Gastroesophageal sphincter (tissue), 4 donors: ENCODE results near the gene CCDC107. TPM values are rescaled to one million over a fixed set of nuclear protein-coding genes. Genes with fewer than 3 reads are reported as not detected.

Experiments
- ATAC-seq: fragments of 150-250 bp; one replicate; pipeline ENCODE4 v1.9.1; 2016; ENCODE audit warnings: mild to moderate bottlenecking, moderate library complexity
- H3K27ac ChIP-seq, 4 donors: fragments of 200-600 bp; sonication (generic) in 3 of 4; 1 replicate in 3 of 4; 2 replicates in 1 of 4; pipeline ENCODE4 v1.5.1; 2016 to 2019
- H3K27me3 ChIP-seq: fragments of 200-600 bp; sonication (generic); one replicate; pipeline ENCODE4 v1.5.1; 2019
- H3K36me3 ChIP-seq, 2 donors: fragments of 200-600 bp; sonication (generic); one replicate each; pipeline ENCODE4 v1.5.1; 2019; ENCODE audit warnings: control low read depth in 1 of 2
- H3K4me1 ChIP-seq, 3 donors: fragments of 200-600 bp; sonication (generic); 1 replicate in 2 of 3; 2 replicates in 1 of 3; pipeline ENCODE4 v1.5.1; 2016 to 2019; ENCODE audit warnings: control low read depth in 2 of 3
- H3K4me3 ChIP-seq, 2 donors: fragments of 200-600 bp; sonication (generic); one replicate each; pipeline ENCODE4 v1.5.1; 2019; ENCODE audit warnings: mild to moderate bottlenecking in 1 of 2, moderate library complexity in 1 of 2
- H3K9me3 ChIP-seq, 3 donors: fragments of 200-600 bp; sonication (generic); one replicate each; pipeline ENCODE4 v1.5.1; 2017 to 2019; ENCODE audit warnings: control low read depth in 2 of 3
- EP300 ChIP-seq: sonication (generic); formaldehyde crosslinking; IDR thresholded peaks from one replicate; pipeline ENCODE4 v1.6.1; 2017; ENCODE audit warnings: antibody characterized with exemption, mild to moderate bottlenecking
- POLR2A ChIP-seq, 2 donors: fragments of 450-650 bp; IDR thresholded peaks; one replicate each; pipeline ENCODE4 v1.6.1; 2017; ENCODE audit warnings: antibody characterized with exemption in 2 of 2, mild to moderate bottlenecking in 2 of 2, moderate library complexity in 1 of 2
- POLR2AphosphoS5 ChIP-seq: sonication (generic); formaldehyde crosslinking; IDR thresholded peaks from one replicate; pipeline ENCODE4 v1.6.1; 2017; ENCODE audit warnings: antibody characterized with exemption
- WGBS, 2 donors: methylation state at CpG; one replicate each; pipeline ENCODE4 v1.1.5; 2018; ENCODE audit warnings: low coverage in 1 of 2; 5-methylcytosine and 5-hydroxymethylcytosine counted together
- total RNA-seq, 4 donors: library from RNA; depleted of rRNA; stranded (reverse); fragments of >200 nt; gene quantifications; one replicate each; pipeline ENCODE4 v1.1.0, GENCODE V29; 2016
- TF ChIP-seq, protein P1 (sequence below), 4 experiments: fragments of 200-600 bp in 2 of 4; fragments of 450-650 bp in 2 of 4; sonication (generic) in 1 of 4; IDR thresholded peaks; one replicate each; pipeline ENCODE4 v1.5.1; 2017 to 2019; ENCODE audit warnings: antibody characterized with exemption in 4 of 4, mild to moderate bottlenecking in 2 of 4, moderate library complexity in 2 of 4

Gene CCDC107
- total RNA-seq, 4 donors from 2014 or later, result 61.9 to 94.2 (median 87.0) TPM

DNA sequence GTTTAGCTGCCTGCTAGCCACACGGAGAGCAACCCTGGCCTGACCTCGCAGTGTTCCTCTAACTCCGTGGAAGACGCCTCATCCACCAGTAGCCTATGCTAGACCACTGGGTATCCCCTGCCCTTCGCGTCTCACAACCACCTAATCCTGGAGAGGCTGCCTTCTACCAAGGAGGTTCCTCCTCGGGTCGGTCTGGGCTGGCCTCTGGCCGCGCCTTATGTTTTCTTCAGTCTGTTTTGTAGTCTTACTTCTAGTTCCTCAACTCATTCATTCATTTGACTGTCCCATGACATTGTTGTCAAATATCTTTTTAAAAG, 33.2 kb downstream of the CCDC107 start:
- Histone ChIP-seq H3K27ac (peak overlapping the region; percentile 96 to 99 (median 98)), H3K36me3 (peaks cover 0 to 28% of the 10 kb centered on the region in 2 donors), H3K4me3 (peak overlapping the region; percentile 79 to 81), H3K4me1 (peaks cover 2 to 58% (median 10%) of the 10 kb centered on the region in 3 donors), H3K9me3 (no peaks in the 10 kb centered on the region), H3K27me3 (no peaks in the 10 kb centered on the region)
- WGBS, 2 donors, result 4 to 8% methylated on average over 7 to 10 of the region's 10 CpGs
- ATAC-seq, result no peak
- no peak for TF ChIP-seq POLR2A (IDR thresholded peaks at IDR 0.05)
- TF ChIP-seq POLR2AphosphoS5, result no peak
- no peak for TF ChIP-seq EP300
- TF ChIP-seq, protein P1, sequence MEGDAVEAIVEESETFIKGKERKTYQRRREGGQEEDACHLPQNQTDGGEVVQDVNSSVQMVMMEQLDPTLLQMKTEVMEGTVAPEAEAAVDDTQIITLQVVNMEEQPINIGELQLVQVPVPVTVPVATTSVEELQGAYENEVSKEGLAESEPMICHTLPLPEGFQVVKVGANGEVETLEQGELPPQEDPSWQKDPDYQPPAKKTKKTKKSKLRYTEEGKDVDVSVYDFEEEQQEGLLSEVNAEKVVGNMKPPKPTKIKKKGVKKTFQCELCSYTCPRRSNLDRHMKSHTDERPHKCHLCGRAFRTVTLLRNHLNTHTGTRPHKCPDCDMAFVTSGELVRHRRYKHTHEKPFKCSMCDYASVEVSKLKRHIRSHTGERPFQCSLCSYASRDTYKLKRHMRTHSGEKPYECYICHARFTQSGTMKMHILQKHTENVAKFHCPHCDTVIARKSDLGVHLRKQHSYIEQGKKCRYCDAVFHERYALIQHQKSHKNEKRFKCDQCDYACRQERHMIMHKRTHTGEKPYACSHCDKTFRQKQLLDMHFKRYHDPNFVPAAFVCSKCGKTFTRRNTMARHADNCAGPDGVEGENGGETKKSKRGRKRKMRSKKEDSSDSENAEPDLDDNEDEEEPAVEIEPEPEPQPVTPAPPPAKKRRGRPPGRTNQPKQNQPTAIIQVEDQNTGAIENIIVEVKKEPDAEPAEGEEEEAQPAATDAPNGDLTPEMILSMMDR (IDR thresholded peaks at IDR 0.05), result no peak

DNA sequence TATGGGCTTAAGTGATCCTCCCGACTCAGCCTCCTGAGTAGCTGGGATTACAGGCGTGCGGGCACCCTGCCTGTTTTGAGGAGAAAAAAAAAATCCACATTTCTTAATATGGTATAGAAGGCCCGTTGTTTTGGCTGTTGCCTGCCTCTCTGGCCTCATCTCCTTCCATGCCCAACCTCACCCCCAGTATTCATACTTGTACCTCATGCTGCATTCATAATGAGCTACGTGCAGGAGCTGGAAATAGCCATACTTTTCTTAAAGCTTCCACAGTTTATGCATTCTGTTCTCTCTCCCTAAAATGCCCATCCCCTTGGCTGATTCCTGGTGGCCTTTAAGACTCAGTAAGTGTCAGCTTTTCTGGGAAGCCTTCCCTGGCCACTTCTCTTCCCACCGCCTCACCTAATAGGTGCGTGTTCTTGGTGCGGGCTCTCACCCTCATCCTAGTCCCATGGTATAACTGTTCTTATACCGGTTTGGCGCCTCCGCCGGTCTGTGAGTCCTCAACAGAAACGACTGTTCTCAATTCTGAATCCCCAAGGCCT, 33.7 kb downstream of the CCDC107 start:
- no peaks in the 10 kb centered on the region for H3K27me3 ChIP-seq
- H3K36me3 ChIP-seq, result peaks cover 0 to 29% of the 10 kb centered on the region in 2 donors
- peak overlapping the region; percentile 96 to 99 (median 98) for H3K27ac ChIP-seq
- TF ChIP-seq POLR2A (IDR thresholded peaks at IDR 0.05), result peak in 1 of 2 donors; percentile 36
- TF ChIP-seq POLR2AphosphoS5, result peak; percentile 96
- peak; percentile 66 for TF ChIP-seq EP300
- TF ChIP-seq, protein P1 (IDR thresholded peaks at IDR 0.05), result no peak
- peak overlapping the region; percentile 79 to 81 for H3K4me3 ChIP-seq
- peaks cover 4 to 63% (median 15%) of the 10 kb centered on the region in 3 donors for H3K4me1 ChIP-seq
- 27 to 32% methylated on average over 11 to 13 of the region's 13 CpGs for WGBS, 2 donors
- H3K9me3 ChIP-seq, result no peaks in the 10 kb centered on the region
- peak; percentile 56 for ATAC-seq

DNA sequence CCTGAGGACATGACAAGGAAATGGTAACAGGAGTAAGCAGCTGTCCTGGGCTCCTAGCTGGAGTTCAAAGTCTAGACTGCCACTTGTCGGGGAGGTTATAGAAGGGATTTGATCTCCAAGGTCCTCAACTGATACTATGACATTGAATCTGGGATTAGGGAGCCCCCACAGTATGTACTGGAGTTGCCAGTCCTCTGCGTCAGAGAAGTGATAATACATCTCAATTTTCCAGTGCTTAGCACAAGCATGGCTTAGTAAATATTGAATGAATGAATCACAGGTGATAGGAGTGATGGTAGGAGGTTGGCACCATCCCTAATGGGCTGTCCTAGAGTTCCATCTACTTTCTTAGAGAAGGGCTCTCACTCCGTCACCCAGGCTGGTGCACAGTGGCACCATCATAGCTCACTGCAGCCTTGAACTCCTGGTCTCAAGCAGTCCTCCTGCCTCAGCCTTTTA, 37.9 kb downstream of the CCDC107 start:
- Histone ChIP-seq H3K9me3 (no peaks in the 10 kb centered on the region), H3K4me3 (no peak overlapping the region), H3K4me1 (peaks cover 4 to 75% (median 25%) of the 10 kb centered on the region in 3 donors), H3K27me3 (no peaks in the 10 kb centered on the region), H3K27ac (peak overlapping the region; percentile 96 to 99 (median 98)), H3K36me3 (peaks cover 0 to 52% of the 10 kb centered on the region in 2 donors)
- no peak for ATAC-seq
- 42 to 92% methylated on average over 2 to 3 of the region's 3 CpGs for WGBS, 2 donors
- TF ChIP-seq, protein P1 (IDR thresholded peaks at IDR 0.05), result no peak
- peak; percentile 28 for TF ChIP-seq POLR2AphosphoS5

DNA sequence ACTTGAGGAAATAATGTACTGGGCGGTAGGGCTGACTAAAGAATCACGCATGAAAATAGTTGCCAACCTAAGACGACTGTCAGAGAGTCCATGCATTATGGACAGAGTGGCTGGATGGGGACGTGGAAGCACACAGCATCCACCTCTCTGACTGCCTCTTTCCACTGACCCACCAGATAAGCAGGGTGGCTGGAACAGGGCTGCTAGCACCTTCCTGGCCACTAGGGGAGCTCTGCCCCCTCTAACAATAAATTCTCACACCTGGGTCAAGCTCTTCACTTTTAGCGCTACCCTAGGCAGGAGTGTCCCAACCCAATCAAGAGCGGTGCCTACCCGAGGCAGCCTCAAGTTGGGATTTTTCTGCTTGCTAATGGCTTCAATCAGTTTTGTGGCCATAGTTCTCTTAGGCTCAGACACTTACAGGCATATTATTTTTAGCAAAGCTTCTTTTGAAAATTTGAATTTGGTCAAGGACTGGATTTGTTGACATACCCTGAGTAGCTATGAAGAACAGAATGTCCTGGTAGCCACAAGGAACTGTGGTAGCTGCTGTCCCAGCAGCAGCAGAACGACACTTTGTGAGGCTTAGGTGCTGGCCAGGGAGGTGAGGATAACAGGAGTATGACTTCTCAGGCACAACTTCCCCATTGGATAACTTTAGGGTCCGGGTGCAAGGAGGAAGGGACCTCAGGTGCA, 38.6 kb downstream of the CCDC107 start:
- H3K27me3 ChIP-seq, result no peaks in the 10 kb centered on the region
- peaks cover 4 to 69% (median 25%) of the 10 kb centered on the region in 3 donors for H3K4me1 ChIP-seq
- peak; percentile 86 for ATAC-seq
- peak overlapping the region; percentile 96 to 99 (median 98) for H3K27ac ChIP-seq
- no peak overlapping the region for H3K4me3 ChIP-seq
- TF ChIP-seq POLR2A (IDR thresholded peaks at IDR 0.05) (peak in 1 of 2 donors; percentile 18), EP300 (peak; percentile 91), POLR2AphosphoS5 (peak; percentile 95)
- TF ChIP-seq, protein P1 (IDR thresholded peaks at IDR 0.05), result peak in 3 of 4 experiments; percentile 90 to 93 (median 91)
- H3K9me3 ChIP-seq, result no peaks in the 10 kb centered on the region
- 23 to 27% methylated on average over 4 to 6 of the region's 9 CpGs for WGBS, 2 donors
- H3K36me3 ChIP-seq, result peaks cover 0 to 59% of the 10 kb centered on the region in 2 donors
